Stimulated activated naive B cell treated with anti-CD40 and anti-IgM and Interleukin-4, amounts not matched to agents 10 μg/mL and 1 μg/mL and 100 μg/mL, for 72 hours (primary cell): ENCODE results near the gene LARP4B.

Experiments
- ATAC-seq, 2 donors: fragments of 150-1000 bp; cut with Tn5 transposase; replicated peaks; 2 replicates each; pipeline ENCODE4 v1.10.0; 2021; ENCODE audit warnings: moderate library complexity in 1 of 2
- DNase-seq: peaks from one replicate; pipeline ENCODE4 v3.0.0; 2021
- H3K27ac Mint-ChIP-seq: one replicate; pipeline ENCODE4 v1.8.0; 2022; ENCODE audit warnings: mild to moderate bottlenecking, mixed read lengths
- H3K27me3 Mint-ChIP-seq, 2 donors: one replicate each; pipeline ENCODE4 v1.8.0; 2022; ENCODE audit warnings: mixed read lengths in 2 of 2
- H3K36me3 Mint-ChIP-seq, 2 donors: one replicate each; pipeline ENCODE4 v1.8.0; 2022; ENCODE audit warnings: mixed read lengths in 2 of 2, mild to moderate bottlenecking in 1 of 2
- H3K4me1 Mint-ChIP-seq, 2 donors: one replicate each; pipeline ENCODE4 v1.8.0; 2022; ENCODE audit warnings: mixed read lengths in 2 of 2, mild to moderate bottlenecking in 1 of 2
- H3K4me3 Mint-ChIP-seq, 2 donors: one replicate each; pipeline ENCODE4 v1.8.0; 2022; ENCODE audit warnings: mild to moderate bottlenecking in 2 of 2, mixed read lengths in 2 of 2, moderate library complexity in 1 of 2
- H3K9me3 Mint-ChIP-seq, 2 donors: one replicate each; pipeline ENCODE4 v1.8.0; 2022; ENCODE audit warnings: mixed read lengths in 2 of 2, mild to moderate bottlenecking in 1 of 2

The LARP4B gene

GRCh38 chr10:788796-789748, 142.4 kb downstream of the LARP4B start:
- peak overlapping the region; percentile 57 to 67 for H3K4me3 Mint-ChIP-seq
- DNase-seq (no peak), ATAC-seq (peak; percentile 43 to 49)
- no peak overlapping the region for H3K27ac Mint-ChIP-seq
- H3K4me1 Mint-ChIP-seq, result peaks cover 0 to 2% of the 10 kb centered on the region in 2 donors
- peaks cover 0 to 13% of the 10 kb centered on the region in 2 donors for H3K36me3 Mint-ChIP-seq
- H3K27me3 Mint-ChIP-seq, result peaks cover 10 to 27% of the 10 kb centered on the region in 2 donors
- H3K9me3 Mint-ChIP-seq, result no peaks in the 10 kb centered on the region

DNA sequence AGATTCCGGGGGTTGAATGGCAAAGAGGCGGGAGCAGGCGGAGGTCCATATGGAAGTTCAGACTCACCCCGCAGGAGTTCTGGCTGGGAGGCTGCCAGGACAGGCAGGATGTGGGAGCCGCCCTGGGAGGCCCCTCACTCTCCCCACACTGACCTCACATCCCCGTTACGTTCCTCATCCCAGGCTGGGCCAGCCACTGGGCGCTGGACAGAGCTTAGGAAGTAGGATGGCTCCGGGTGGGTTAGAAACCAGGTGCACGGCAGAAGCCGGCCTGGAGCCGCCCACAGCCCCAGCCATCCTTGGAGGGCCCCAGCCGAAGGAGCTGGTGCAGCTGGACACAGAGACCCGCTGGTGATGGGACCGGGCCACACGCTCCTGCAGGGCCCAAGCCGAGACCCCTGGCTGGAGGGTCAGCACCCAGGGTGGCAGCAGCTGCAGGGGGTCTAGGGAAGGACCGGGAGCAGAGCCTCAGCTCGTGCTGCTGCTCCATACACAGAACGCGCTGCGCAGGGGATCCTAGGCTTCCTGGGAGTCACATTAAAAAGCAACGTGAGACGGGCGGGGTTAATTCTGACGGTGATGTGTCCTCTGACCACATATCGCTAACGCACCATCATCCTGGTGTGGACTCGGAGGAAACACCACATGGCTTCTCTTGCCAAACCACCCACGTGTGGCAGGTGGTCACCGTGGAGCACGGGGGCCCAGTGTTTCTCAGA, 143.4 kb downstream of the LARP4B start:
- peaks cover 0 to 2% of the 10 kb centered on the region in 2 donors for H3K4me1 Mint-ChIP-seq

GRCh38 chr10:786633-787474, 144.7 kb downstream of the LARP4B start:
- no peak overlapping the region for H3K4me3 Mint-ChIP-seq
- ATAC-seq, result no peak
- H3K27ac Mint-ChIP-seq, result no peak overlapping the region
- DNase-seq, result no peak
- H3K4me1 Mint-ChIP-seq, result peaks cover 0 to 2% of the 10 kb centered on the region in 2 donors
- H3K9me3 Mint-ChIP-seq, result no peaks in the 10 kb centered on the region
- H3K36me3 Mint-ChIP-seq, result peaks cover 0 to 7% of the 10 kb centered on the region in 2 donors
- peaks cover 22 to 44% of the 10 kb centered on the region in 2 donors for H3K27me3 Mint-ChIP-seq

More for the DNA sequence above, 143.4 kb downstream of the LARP4B start:
- Mint-ChIP-seq H3K27ac (no peak overlapping the region), H3K9me3 (no peaks in the 10 kb centered on the region), H3K27me3 (peaks cover 14 to 32% of the 10 kb centered on the region in 2 donors), H3K4me3 (no peak overlapping the region), H3K36me3 (peaks cover 0 to 12% of the 10 kb centered on the region in 2 donors)
- DNase-seq, result no peak
- no peak for ATAC-seq

DNA sequence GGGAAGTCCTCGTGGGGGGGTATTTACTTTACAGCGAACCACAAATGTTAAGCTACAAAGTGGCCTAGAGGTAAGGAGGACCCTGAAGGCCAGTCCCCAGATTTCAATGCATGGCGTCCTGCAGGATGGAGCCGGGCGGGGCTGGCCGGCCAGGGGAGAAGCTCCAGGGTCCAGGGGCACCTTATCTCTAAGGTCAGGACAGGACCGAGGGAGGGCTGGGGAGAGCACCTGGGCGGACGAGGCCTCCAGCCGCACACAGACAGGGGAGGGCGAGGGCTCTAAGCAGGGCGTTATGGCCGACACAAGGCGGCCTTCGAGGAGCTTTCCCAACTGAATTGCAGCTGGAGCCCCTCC, 145.7 kb downstream of the LARP4B start:
- H3K4me3 Mint-ChIP-seq, result no peak overlapping the region
- H3K9me3 Mint-ChIP-seq, result peaks cover 0 to 4% of the 10 kb centered on the region in 2 donors
- no peak for ATAC-seq

DNA sequence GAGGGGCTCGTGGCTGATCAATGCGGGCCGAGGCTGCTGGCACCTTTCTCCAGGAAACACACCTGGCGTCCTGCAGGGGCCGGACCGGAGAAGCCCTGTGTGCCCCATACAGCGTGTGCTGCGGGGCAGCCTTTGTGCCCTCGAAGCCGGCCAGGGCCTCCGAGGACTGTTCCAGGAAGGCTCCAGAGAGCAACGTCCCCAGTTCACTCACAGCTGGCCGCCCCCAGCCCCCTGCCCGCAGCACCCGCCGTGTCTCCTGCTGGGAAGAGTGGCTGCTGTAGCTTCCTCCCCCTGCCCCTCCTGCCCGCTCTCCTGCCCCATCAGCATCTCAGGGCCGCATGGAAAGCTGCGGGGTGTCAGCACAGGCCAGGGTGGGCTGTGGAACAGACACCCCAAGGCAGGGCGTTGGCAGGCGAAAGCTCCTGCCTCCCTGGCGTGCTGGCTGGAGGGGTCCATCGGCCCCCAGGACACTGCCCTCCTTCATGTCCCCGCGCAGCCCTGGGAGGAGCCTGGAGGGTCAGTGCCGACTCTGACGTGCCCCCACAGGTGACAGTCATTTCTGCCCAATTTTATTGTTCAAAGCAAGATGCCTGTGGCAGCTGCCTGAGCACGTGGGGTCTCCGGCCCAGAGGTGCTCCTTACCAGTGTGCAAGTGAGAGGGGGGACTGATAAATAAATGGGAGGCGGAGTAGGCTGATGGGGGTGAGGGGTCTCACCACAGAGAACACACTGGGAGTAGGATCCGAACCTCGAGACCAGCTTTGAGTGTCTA, 146.2 kb downstream of the LARP4B start:
- Mint-ChIP-seq H3K27me3 (peaks cover 33 to 60% of the 10 kb centered on the region in 2 donors), H3K9me3 (peaks cover 0 to 4% of the 10 kb centered on the region in 2 donors), H3K4me3 (peak overlapping the region in 1 of 2 donors; percentile 54), H3K4me1 (peaks cover 0 to 2% of the 10 kb centered on the region in 2 donors), H3K36me3 (no peaks in the 10 kb centered on the region), H3K27ac (no peak overlapping the region)
- DNase-seq (no peak), ATAC-seq (peak in 1 of 2 donors; percentile 34)

More for the DNA sequence above, 145.7 kb downstream of the LARP4B start:
- no peak overlapping the region for H3K27ac Mint-ChIP-seq
- no peak for DNase-seq
- H3K4me1 Mint-ChIP-seq, result peaks cover 0 to 2% of the 10 kb centered on the region in 2 donors
- H3K27me3 Mint-ChIP-seq, result peaks cover 27 to 55% of the 10 kb centered on the region in 2 donors
- no peaks in the 10 kb centered on the region for H3K36me3 Mint-ChIP-seq

DNA sequence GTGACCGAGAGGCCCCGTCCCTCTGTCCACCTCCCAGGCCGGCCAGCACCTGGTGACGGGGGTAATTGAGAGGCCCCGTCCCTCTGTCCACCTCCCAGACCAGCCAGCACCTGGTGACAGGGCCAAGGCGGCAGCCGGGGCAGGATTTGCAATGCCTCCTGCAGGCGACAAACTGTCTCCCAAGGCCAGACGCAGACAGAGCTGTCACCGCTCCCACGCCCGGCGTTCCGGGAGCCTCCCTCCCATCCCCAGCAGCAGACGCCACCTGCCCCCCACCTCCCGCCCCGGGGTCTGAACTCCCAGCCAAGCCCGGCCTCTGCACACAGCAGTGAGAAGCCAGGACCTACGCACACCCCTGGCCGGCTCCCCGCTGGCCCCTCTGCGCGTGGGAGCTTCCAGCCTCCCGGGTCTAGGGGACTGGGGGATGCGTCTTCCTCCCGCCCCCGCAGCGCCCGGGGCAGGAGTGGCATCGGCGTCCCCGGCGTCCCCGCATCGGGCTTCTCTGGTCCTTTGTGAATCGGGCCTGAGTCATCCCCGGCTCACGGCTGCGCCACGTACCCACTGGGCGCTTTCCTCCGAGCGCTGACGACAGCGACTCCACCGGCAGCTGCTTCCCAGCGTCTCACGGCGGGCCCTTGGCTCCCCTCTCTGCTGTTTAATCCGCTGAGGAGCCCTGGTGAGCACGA, 147.0 kb downstream of the LARP4B start:
- Mint-ChIP-seq H3K4me3 (peak overlapping the region in 1 of 2 donors; percentile 54), H3K27ac (no peak overlapping the region), H3K27me3 (peaks cover 40 to 67% of the 10 kb centered on the region in 2 donors), H3K36me3 (no peaks in the 10 kb centered on the region), H3K9me3 (peaks cover 0 to 4% of the 10 kb centered on the region in 2 donors), H3K4me1 (peaks cover 0 to 2% of the 10 kb centered on the region in 2 donors)
- no peak for DNase-seq
- ATAC-seq, result peak; percentile 74 to 76

GRCh38 chr10:782751-783648, 148.5 kb downstream of the LARP4B start:
- H3K4me1 Mint-ChIP-seq, result no peaks in the 10 kb centered on the region

GRCh38 chr10:780536-781524, 150.7 kb downstream of the LARP4B start:
- no peak for DNase-seq
- H3K9me3 Mint-ChIP-seq, result peaks cover 0 to 4% of the 10 kb centered on the region in 2 donors
- ATAC-seq, result no peak
- no peak overlapping the region for H3K4me3 Mint-ChIP-seq
- H3K36me3 Mint-ChIP-seq, result no peaks in the 10 kb centered on the region
- H3K27ac Mint-ChIP-seq, result no peak overlapping the region
- peaks cover 39 to 55% of the 10 kb centered on the region in 2 donors for H3K27me3 Mint-ChIP-seq
- H3K4me1 Mint-ChIP-seq, result no peaks in the 10 kb centered on the region

More at GRCh38 chr10:782751-783648, 148.5 kb downstream of the LARP4B start:
- no peak for DNase-seq
- Mint-ChIP-seq H3K9me3 (peaks cover 0 to 4% of the 10 kb centered on the region in 2 donors), H3K4me3 (no peak overlapping the region), H3K27ac (no peak overlapping the region), H3K27me3 (peaks cover 40 to 67% of the 10 kb centered on the region in 2 donors), H3K36me3 (no peaks in the 10 kb centered on the region)
- no peak for ATAC-seq

GRCh38 chr10:778626-779330, 152.7 kb downstream of the LARP4B start:
- no peak for ATAC-seq
- Mint-ChIP-seq H3K27ac (no peak overlapping the region), H3K9me3 (peaks cover 0 to 4% of the 10 kb centered on the region in 2 donors), H3K27me3 (peaks cover 30 to 39% of the 10 kb centered on the region in 2 donors), H3K36me3 (no peaks in the 10 kb centered on the region), H3K4me3 (no peak overlapping the region), H3K4me1 (no peaks in the 10 kb centered on the region)
- no peak for DNase-seq

DNA sequence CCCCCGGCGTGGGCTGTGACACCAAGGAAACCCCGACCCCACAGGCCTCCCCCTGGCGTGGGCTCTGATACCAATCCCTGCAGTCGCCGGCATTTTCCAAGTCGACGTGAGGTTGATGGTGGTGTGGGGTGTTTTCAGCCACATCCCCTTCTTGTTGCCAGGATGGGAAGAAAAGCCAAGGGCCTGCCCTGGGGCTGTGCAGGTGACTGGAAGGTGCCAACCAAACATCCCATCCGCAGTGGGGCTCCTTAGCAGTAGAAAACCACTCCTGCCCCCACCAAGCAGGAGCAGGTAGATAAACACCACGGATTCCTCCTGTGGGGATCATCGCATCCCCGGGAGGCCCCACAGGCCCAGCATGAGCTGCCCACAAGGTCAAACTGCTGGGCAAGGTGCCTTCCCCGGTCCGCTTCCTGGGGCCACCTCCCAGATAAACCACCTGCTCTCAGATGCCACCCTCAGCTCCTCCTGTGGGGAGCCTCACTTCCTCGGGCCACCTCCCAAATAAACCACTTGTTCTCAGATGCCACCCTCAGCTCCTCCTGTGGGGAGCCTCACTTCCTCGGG, 153.5 kb downstream of the LARP4B start:
- ATAC-seq (no peak), DNase-seq (no peak)
- peaks cover 26 to 34% of the 10 kb centered on the region in 2 donors for H3K27me3 Mint-ChIP-seq
- no peaks in the 10 kb centered on the region for H3K4me1 Mint-ChIP-seq
- no peak overlapping the region for H3K4me3 Mint-ChIP-seq
- H3K36me3 Mint-ChIP-seq, result no peaks in the 10 kb centered on the region
- no peak overlapping the region for H3K27ac Mint-ChIP-seq
- H3K9me3 Mint-ChIP-seq, result peaks cover 0 to 4% of the 10 kb centered on the region in 2 donors
